ENCODE results near the gene ANKRD40.

Gene ANKRD40

GRCh38 chr17:50668025-50668837 lies 39.5 kb downstream of the ANKRD40 start:
- no peak overlapping the region for H3K4me3 ChIP-seq (ENCODE audit: low read depth, low read length, poor library complexity, severe bottlenecking)
- TF ChIP-seq CTCF (IDR thresholded peaks at IDR 0.05; ENCODE audit: low read length), result no peak
- TF ChIP-seq EZH2 (IDR thresholded peaks at IDR 0.05; ENCODE audit: borderline replicate concordance, low read length), result no peak

GRCh38 chr17:50667259-50668024 lies 40.3 kb downstream of the ANKRD40 start:
- Histone ChIP-seq H3K4me2 (ENCODE audit: low read length) (no peak overlapping the region), H3F3A (ENCODE audit: insufficient read depth, low read length) (no peaks in the 10 kb centered on the region), H3K79me2 (ENCODE audit: insufficient read depth, low read length) (no peaks in the 10 kb centered on the region), H3K27ac (ENCODE audit: low read depth, low read length, poor library complexity, severe bottlenecking) (no peak overlapping the region), H3K4me1 (ENCODE audit: insufficient read depth, low read length, severe bottlenecking) (no peaks in the 10 kb centered on the region), H4K20me1 (ENCODE audit: insufficient read depth, low read length) (no peaks in the 10 kb centered on the region), H3K9ac (ENCODE audit: low read length) (no peak overlapping the region), H3K27me3 (ENCODE audit: insufficient read depth, low read length) (0 out of 2 replicates have a peak, but pooled peaks cover 4% of the 10 kb centered on the region), H2AFZ (ENCODE audit: low read length) (no peak overlapping the region), H3K9me2 (ENCODE audit: low read depth, low read length) (no peaks in the 10 kb centered on the region), H3K4me3 (ENCODE audit: low read depth, low read length, poor library complexity, severe bottlenecking) (no peak overlapping the region), H3K36me3 (ENCODE audit: insufficient read depth, low read length) (no peaks in the 10 kb centered on the region), H3K9me3 (ENCODE audit: low read length) (no peaks in the 10 kb centered on the region)
- TF ChIP-seq CTCF (IDR thresholded peaks at IDR 0.05; ENCODE audit: low read length), result no peak
- TF ChIP-seq EZH2 (IDR thresholded peaks at IDR 0.05; ENCODE audit: borderline replicate concordance, low read length), result no peak

More at GRCh38 chr17:50668025-50668837, 39.5 kb downstream of the ANKRD40 start:
- H4K20me1 ChIP-seq (ENCODE audit: insufficient read depth, low read length), result no peaks in the 10 kb centered on the region
- H3K79me2 ChIP-seq (ENCODE audit: insufficient read depth, low read length), result no peaks in the 10 kb centered on the region
- H3F3A ChIP-seq (ENCODE audit: insufficient read depth, low read length), result no peaks in the 10 kb centered on the region
- no peak overlapping the region for H3K4me2 ChIP-seq (ENCODE audit: low read length)
- H3K4me1 ChIP-seq (ENCODE audit: insufficient read depth, low read length, severe bottlenecking), result no peaks in the 10 kb centered on the region
- no peak overlapping the region for H3K27ac ChIP-seq (ENCODE audit: low read depth, low read length, poor library complexity, severe bottlenecking)
- H3K9me2 ChIP-seq (ENCODE audit: low read depth, low read length), result no peaks in the 10 kb centered on the region
- H3K9ac ChIP-seq (ENCODE audit: low read length), result no peak overlapping the region
- H3K27me3 ChIP-seq (ENCODE audit: insufficient read depth, low read length), result 0 out of 2 replicates have a peak, but pooled peaks cover 4% of the 10 kb centered on the region
- H3K36me3 ChIP-seq (ENCODE audit: insufficient read depth, low read length), result no peaks in the 10 kb centered on the region
- H3K9me3 ChIP-seq (ENCODE audit: low read length), result no peaks in the 10 kb centered on the region
- H2AFZ ChIP-seq (ENCODE audit: low read length), result no peak overlapping the region

GRCh38 chr17:50666316-50666715 lies 41.4 kb downstream of the ANKRD40 start:
- no peaks in the 10 kb centered on the region for H3F3A ChIP-seq (ENCODE audit: insufficient read depth, low read length)
- no peak overlapping the region for H3K4me2 ChIP-seq (ENCODE audit: low read length)
- TF ChIP-seq EZH2 (IDR thresholded peaks at IDR 0.05; ENCODE audit: borderline replicate concordance, low read length) (no peak), CTCF (IDR thresholded peaks at IDR 0.05; ENCODE audit: low read length) (no peak)
- H3K9me2 ChIP-seq (ENCODE audit: low read depth, low read length), result no peaks in the 10 kb centered on the region
- H3K79me2 ChIP-seq (ENCODE audit: insufficient read depth, low read length), result no peaks in the 10 kb centered on the region
- 0 out of 2 replicates have a peak, but pooled peaks cover 4% of the 10 kb centered on the region for H3K27me3 ChIP-seq (ENCODE audit: insufficient read depth, low read length)
- H3K4me3 ChIP-seq (ENCODE audit: low read depth, low read length, poor library complexity, severe bottlenecking), result no peak overlapping the region
- no peak overlapping the region for H2AFZ ChIP-seq (ENCODE audit: low read length)
- H4K20me1 ChIP-seq (ENCODE audit: insufficient read depth, low read length), result no peaks in the 10 kb centered on the region
- no peaks in the 10 kb centered on the region for H3K4me1 ChIP-seq (ENCODE audit: insufficient read depth, low read length, severe bottlenecking)
- no peak overlapping the region for H3K27ac ChIP-seq (ENCODE audit: low read depth, low read length, poor library complexity, severe bottlenecking)
- H3K9ac ChIP-seq (ENCODE audit: low read length), result no peak overlapping the region
- no peaks in the 10 kb centered on the region for H3K36me3 ChIP-seq (ENCODE audit: insufficient read depth, low read length)
- H3K9me3 ChIP-seq (ENCODE audit: low read length), result no peaks in the 10 kb centered on the region

Data from OCI-LY1 (cell line).